Caco-2 (cell line): ENCODE data around the gene SEMA6B. TPM values are rescaled to one million over a fixed set of nuclear protein-coding genes. Genes with fewer than 3 reads are reported as not detected.

ENCODE experiments used
- BruUV-seq: library from RNA; stranded (reverse); fragments of 400-500 nt; replicated peaks from 2 replicates; lab custom pipeline; 2021; lab: Mats Ljungman, UMichigan
- CTCF ChIA-PET: fragments of 300-600 bp; sonication (Branson Sonifier 250); formaldehyde crosslinking; loops from one replicate; lab custom pipeline; 2022; ENCODE audit warnings: antibody characterized with exemption; lab: Charles Lee
- POLR2A ChIA-PET: fragments of 300-600 bp; sonication (Branson Sonifier 250); formaldehyde crosslinking; loops from one replicate; lab custom pipeline; 2022; ENCODE audit warnings: antibody characterized with exemption; lab: Charles Lee
- DNase-seq, 2 experiments: peaks; one replicate each; pipeline versions ENCODE4 v3.0.0 to v3.0.0-alpha.2; 2020 to 2022
- H3K27me3 ChIP-seq: replicated peaks from 2 replicates; pipeline ENCODE4 v1.6.0; 2011; ENCODE audit warnings: low read length; ENCODE audit not compliant: control insufficient read depth, insufficient read depth
- H3K36me3 ChIP-seq: 2 replicates; pipeline ENCODE4 v1.5.1; 2011; ENCODE audit warnings: low read length; ENCODE audit not compliant: control insufficient read depth, insufficient read depth
- H3K4me1 ChIP-seq: fragments of 250-450 bp; sonication (Bioruptor Pico); 2 replicates; pipeline ENCODE4 v1.5.1; 2020; ENCODE audit warnings: mild to moderate bottlenecking
- H3K4me3 ChIP-seq: 2 replicates; pipeline ENCODE4 v1.5.1; 2011; ENCODE audit warnings: low read depth, mild to moderate bottlenecking, control low read depth, low read length
- H3K9me3 ChIP-seq: fragments of 250-450 bp; sonication (Bioruptor Pico); 2 replicates; pipeline ENCODE4 v1.5.1; 2020; ENCODE audit warnings: mild to moderate bottlenecking, moderate library complexity
- H3K27ac Mint-ChIP-seq: one replicate; pipeline ENCODE4 v1.8.0; 2022; ENCODE audit warnings: mixed read lengths; ENCODE audit not compliant: unreplicated experiment
- H3K27me3 Mint-ChIP-seq: one replicate; pipeline ENCODE4 v1.8.0; 2022; ENCODE audit warnings: mixed read lengths; ENCODE audit not compliant: insufficient read depth, unreplicated experiment
- H3K36me3 Mint-ChIP-seq: one replicate; pipeline ENCODE4 v1.8.0; 2022; ENCODE audit warnings: mild to moderate bottlenecking, mixed read lengths; ENCODE audit not compliant: insufficient read depth, unreplicated experiment
- H3K4me1 Mint-ChIP-seq: one replicate; pipeline ENCODE4 v1.8.0; 2022; ENCODE audit warnings: low read depth, mixed read lengths; ENCODE audit not compliant: unreplicated experiment
- H3K4me3 Mint-ChIP-seq: one replicate; pipeline ENCODE4 v1.8.0; 2022; ENCODE audit warnings: mild to moderate bottlenecking, moderate library complexity, mixed read lengths; ENCODE audit not compliant: unreplicated experiment
- H3K9me3 Mint-ChIP-seq: one replicate; pipeline ENCODE4 v1.8.0; 2022; ENCODE audit warnings: mixed read lengths; ENCODE audit not compliant: unreplicated experiment
- intact Hi-C: fragments of 100-400 bp; cut with micrococcal nuclease; formaldehyde crosslinking; loops from one replicate; pipeline ENCODE4 v1.10.0; 2022; ENCODE audit not compliant: unreplicated experiment
- total RNA-seq: library from RNA; stranded (reverse); gene quantifications from 2 replicates; pipeline ENCODE4 v1.2.3, GENCODE V29; 2022
- TF ChIP-seq, protein P1 (sequence below), 2 experiments: fragments of 200-600 bp in 1 of 2; IDR thresholded peaks; 1 replicate in 1 of 2; 2 replicates in 1 of 2; pipeline versions ENCODE4 v1.5.1 to v1.8.0; 2011 to 2022; ENCODE audit warnings: antibody characterized with exemption in 1 of 2, control low read depth in 1 of 2, inconsistent platforms in 1 of 2, low read depth in 1 of 2, low read length in 1 of 2, mild to moderate bottlenecking in 1 of 2, moderate library complexity in 1 of 2; ENCODE audit not compliant: insufficient read depth in 1 of 2, severe bottlenecking in 1 of 2, unreplicated experiment in 1 of 2

The SEMA6B gene
- total RNA-seq, 1 experiment from 2014 or later: 0.39 TPM

DNA sequence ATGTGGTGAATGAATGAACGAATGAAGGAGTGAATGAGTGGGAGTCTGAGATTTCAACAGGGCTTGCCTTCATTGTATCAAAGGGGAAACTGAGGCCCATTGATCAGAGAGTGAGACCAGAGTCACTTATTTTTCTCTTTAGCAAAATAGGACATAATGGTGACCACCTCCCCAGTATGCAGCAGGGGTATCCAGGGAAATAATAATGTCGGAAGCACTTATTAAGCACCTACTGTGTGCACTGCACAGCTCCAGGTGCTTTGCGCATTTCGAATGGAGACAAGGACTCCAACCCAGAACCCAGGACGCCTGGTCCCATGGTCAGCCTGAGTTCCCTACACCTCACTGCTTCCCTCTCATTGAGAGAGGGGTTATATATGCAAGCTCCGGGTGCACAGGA is 26.8 kb upstream of the SEMA6B start:
- H3K4me1 Mint-ChIP-seq: peaks cover 9% of the 10 kb centered on the region
- H3K4me3 Mint-ChIP-seq: peak overlapping the region; percentile 5
- CTCF ChIA-PET: interaction anchor here (0.6 kb wide), 1 partner anchor 19 kb away, joined by 3 read pairs; no protein-coding TSS in a partner anchor
- Histone ChIP-seq H3K9me3 (no peaks in the 10 kb centered on the region), H3K4me3 (no peak overlapping the region), H3K36me3 (no peaks in the 10 kb centered on the region), H3K4me1 (peaks cover 13% of the 10 kb centered on the region), H3K27me3 (no peaks in the 10 kb centered on the region)
- POLR2A ChIA-PET: no interaction called here
- no peak overlapping the region for H3K27ac Mint-ChIP-seq
- H3K36me3 Mint-ChIP-seq: no peaks in the 10 kb centered on the region
- intact Hi-C loops: loop anchor here (5.0 kb wide), 1 partner anchor 36 kb away; no protein-coding TSS in a partner anchor
- no peak for DNase-seq
- H3K27me3 Mint-ChIP-seq: peaks cover 12% of the 10 kb centered on the region
- no TSS peak for BruUV-seq
- no peaks in the 10 kb centered on the region for H3K9me3 Mint-ChIP-seq
- TF ChIP-seq, protein P1, sequence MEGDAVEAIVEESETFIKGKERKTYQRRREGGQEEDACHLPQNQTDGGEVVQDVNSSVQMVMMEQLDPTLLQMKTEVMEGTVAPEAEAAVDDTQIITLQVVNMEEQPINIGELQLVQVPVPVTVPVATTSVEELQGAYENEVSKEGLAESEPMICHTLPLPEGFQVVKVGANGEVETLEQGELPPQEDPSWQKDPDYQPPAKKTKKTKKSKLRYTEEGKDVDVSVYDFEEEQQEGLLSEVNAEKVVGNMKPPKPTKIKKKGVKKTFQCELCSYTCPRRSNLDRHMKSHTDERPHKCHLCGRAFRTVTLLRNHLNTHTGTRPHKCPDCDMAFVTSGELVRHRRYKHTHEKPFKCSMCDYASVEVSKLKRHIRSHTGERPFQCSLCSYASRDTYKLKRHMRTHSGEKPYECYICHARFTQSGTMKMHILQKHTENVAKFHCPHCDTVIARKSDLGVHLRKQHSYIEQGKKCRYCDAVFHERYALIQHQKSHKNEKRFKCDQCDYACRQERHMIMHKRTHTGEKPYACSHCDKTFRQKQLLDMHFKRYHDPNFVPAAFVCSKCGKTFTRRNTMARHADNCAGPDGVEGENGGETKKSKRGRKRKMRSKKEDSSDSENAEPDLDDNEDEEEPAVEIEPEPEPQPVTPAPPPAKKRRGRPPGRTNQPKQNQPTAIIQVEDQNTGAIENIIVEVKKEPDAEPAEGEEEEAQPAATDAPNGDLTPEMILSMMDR (IDR thresholded peaks at IDR 0.05; ENCODE audit: insufficient read depth in 1 of 2, low read depth in 1 of 2, low read length in 1 of 2, severe bottlenecking in 1 of 2, unreplicated experiment in 1 of 2): no peak

DNA sequence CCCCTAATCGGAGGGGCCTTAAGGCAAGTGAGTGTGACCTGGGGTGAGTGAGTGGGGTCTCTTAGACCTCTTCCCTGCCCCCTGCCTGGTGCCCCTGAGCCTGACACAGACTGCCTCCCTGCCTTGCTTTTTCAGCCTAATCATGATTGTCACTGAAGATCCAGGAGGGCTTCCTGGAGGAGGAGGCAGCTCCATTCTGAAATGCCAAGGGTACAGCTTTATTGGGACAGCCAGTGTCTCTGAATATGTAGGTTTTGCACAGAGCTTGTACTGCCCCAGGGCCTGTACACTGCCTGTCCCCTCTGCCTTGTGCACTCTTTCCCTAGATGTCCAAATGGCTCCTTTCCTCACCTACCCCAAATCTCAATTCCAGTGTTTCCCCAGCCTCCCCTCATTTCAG is 26.1 kb upstream of the SEMA6B start:
- Mint-ChIP-seq H3K9me3 (no peaks in the 10 kb centered on the region), H3K36me3 (no peaks in the 10 kb centered on the region), H3K27me3 (peaks cover 12% of the 10 kb centered on the region), H3K27ac (no peak overlapping the region), H3K4me1 (peaks cover 9% of the 10 kb centered on the region), H3K4me3 (peak overlapping the region; percentile 5)
- intact Hi-C loops: loop anchor here (5.0 kb wide), 1 partner anchor 37 kb away; no protein-coding TSS in a partner anchor
- no peaks in the 10 kb centered on the region for H3K36me3 ChIP-seq
- H3K27me3 ChIP-seq: no peaks in the 10 kb centered on the region
- ChIA-PET POLR2A (no interaction called here), CTCF (no interaction called here)
- BruUV-seq: no TSS peak
- no peak for DNase-seq
- TF ChIP-seq, protein P1 (IDR thresholded peaks at IDR 0.05; ENCODE audit: insufficient read depth in 1 of 2, low read depth in 1 of 2, low read length in 1 of 2, severe bottlenecking in 1 of 2, unreplicated experiment in 1 of 2): no peak
- no peak overlapping the region for H3K4me3 ChIP-seq
- peaks cover 13% of the 10 kb centered on the region for H3K4me1 ChIP-seq
- no peaks in the 10 kb centered on the region for H3K9me3 ChIP-seq

DNA sequence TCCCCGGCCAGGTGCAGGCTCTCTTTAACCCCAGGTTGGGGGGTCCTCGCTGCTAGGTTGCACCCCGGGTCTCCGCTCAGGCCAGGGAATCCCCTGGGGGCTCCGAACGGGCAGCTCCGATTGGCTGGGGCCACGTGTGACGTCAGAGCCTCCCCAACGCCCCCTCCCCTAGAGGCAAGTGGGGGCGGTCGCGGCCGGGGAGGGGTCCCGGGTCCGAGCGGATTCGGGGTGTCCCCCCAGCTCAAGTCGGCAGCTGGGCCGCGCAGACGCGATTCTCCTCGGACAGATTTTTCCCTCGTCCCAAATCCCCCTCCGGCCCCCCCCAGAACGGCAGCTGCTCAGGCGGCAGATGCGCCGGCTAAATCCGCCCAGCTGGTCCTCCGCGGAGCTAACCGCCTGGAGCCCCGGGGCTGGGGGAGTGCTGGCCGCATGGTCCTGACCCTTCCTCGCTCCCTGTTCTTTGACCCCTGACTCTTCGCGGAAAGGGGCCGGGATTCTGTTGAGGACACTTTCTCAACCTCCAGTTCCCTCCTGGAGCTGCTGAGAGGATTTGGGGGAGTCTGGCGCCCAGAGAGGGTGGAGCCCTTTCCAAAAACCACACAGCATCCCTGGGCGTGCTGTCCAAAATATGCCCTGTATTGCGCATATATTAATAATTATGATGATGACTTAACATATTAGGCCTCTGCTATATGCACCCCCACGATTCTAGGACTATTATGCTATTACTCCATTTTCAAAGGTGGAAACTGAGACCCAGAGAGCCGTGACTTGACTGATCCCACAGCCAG is 25.4 kb upstream of the SEMA6B start:
- DNase-seq: no peak
- no TSS peak for BruUV-seq
- ChIA-PET POLR2A (no interaction called here), CTCF (interaction anchor here (0.6 kb wide), 1 partner anchor 8 kb away, joined by 3 read pairs; no protein-coding TSS in a partner anchor)
- H3K4me1 ChIP-seq: peaks cover 13% of the 10 kb centered on the region
- Mint-ChIP-seq H3K36me3 (no peaks in the 10 kb centered on the region), H3K9me3 (no peaks in the 10 kb centered on the region), H3K27me3 (peaks cover 12% of the 10 kb centered on the region), H3K4me3 (peak overlapping the region; percentile 54), H3K4me1 (peaks cover 9% of the 10 kb centered on the region), H3K27ac (no peak overlapping the region)
- intact Hi-C loops: loop anchor here (5.0 kb wide), 1 partner anchor 37 kb away; no protein-coding TSS in a partner anchor
- H3K36me3 ChIP-seq: no peaks in the 10 kb centered on the region
- TF ChIP-seq, protein P1 (IDR thresholded peaks at IDR 0.05; ENCODE audit: insufficient read depth in 1 of 2, low read depth in 1 of 2, low read length in 1 of 2, severe bottlenecking in 1 of 2, unreplicated experiment in 1 of 2): no peak
- H3K9me3 ChIP-seq: no peaks in the 10 kb centered on the region
- H3K27me3 ChIP-seq: no peaks in the 10 kb centered on the region
- H3K4me3 ChIP-seq: peak overlapping the region; percentile 52
